ENCODE results near the gene SEZ6L.
"Not testable (repeated sequence)": the region's sequence is repeated elsewhere in the genome, so short reads cannot be mapped to it uniquely, and the experiment has no call there.

Gene SEZ6L

GRCh38 chr22:26372890-26373289, 203.6 kb downstream of the SEZ6L start:
- in situ Hi-C loops (cut with HindIII; ENCODE audit: low sequenced_read_pairs): no loop called here

GRCh38 chr22:26374391-26375026, 205.2 kb downstream of the SEZ6L start:
- in situ Hi-C loops (cut with HindIII; ENCODE audit: low sequenced_read_pairs): no loop called here

GRCh38 chr22:26377170-26377830, 208.0 kb downstream of the SEZ6L start:
- in situ Hi-C loops (cut with HindIII; ENCODE audit: low sequenced_read_pairs): no loop called here

- in situ Hi-C loops (cut with HindIII; ENCODE audit: low sequenced_read_pairs): no loop called here
Observed at GRCh38 chr22:26380072-26380830, 211.0 kb downstream of the SEZ6L start.

GRCh38 chr22:26382782-26383181, 213.5 kb downstream of the SEZ6L start:
- in situ Hi-C loops (cut with HindIII; ENCODE audit: low sequenced_read_pairs): no loop called here

- in situ Hi-C loops (cut with HindIII; ENCODE audit: low sequenced_read_pairs): no loop called here
Observed at GRCh38 chr22:26383968-26384556, 214.8 kb downstream of the SEZ6L start.

GRCh38 chr22:26385164-26385563, 215.9 kb downstream of the SEZ6L start:
- in situ Hi-C loops (cut with HindIII; ENCODE audit: low sequenced_read_pairs): no loop called here

- in situ Hi-C loops (cut with HindIII; ENCODE audit: low sequenced_read_pairs): no loop called here
Observed at GRCh38 chr22:26389125-26389524, 219.9 kb downstream of the SEZ6L start.

- in situ Hi-C loops (cut with HindIII; ENCODE audit: low sequenced_read_pairs): loop anchor here (10.0 kb wide), 1 partner anchor 74 kb away; no protein-coding TSS in a partner anchor
Observed at GRCh38 chr22:26391091-26391490, 221.8 kb downstream of the SEZ6L start.

GRCh38 chr22:26391623-26392022, 222.4 kb downstream of the SEZ6L start:
- in situ Hi-C loops (cut with HindIII; ENCODE audit: low sequenced_read_pairs): loop anchor here (10.0 kb wide), 1 partner anchor 73 kb away; no protein-coding TSS in a partner anchor

- in situ Hi-C loops (cut with HindIII; ENCODE audit: low sequenced_read_pairs): loop anchor here (10.0 kb wide), 1 partner anchor 71 kb away; no protein-coding TSS in a partner anchor
Observed at GRCh38 chr22:26393929-26394328, 224.7 kb downstream of the SEZ6L start.

- in situ Hi-C loops (cut with HindIII; ENCODE audit: low sequenced_read_pairs): loop anchor here (10.0 kb wide), 1 partner anchor 70 kb away; no protein-coding TSS in a partner anchor
Observed at GRCh38 chr22:26394777-26395176, 225.5 kb downstream of the SEZ6L start.

GRCh38 chr22:26395926-26396325, 226.7 kb downstream of the SEZ6L start:
- in situ Hi-C loops (cut with HindIII; ENCODE audit: low sequenced_read_pairs): loop anchor here (10.0 kb wide), 1 partner anchor 69 kb away; no protein-coding TSS in a partner anchor

GRCh38 chr22:26398741-26399153, 229.5 kb downstream of the SEZ6L start:
- in situ Hi-C loops (cut with HindIII; ENCODE audit: low sequenced_read_pairs): loop anchor here (10.0 kb wide), 1 partner anchor 66 kb away; no protein-coding TSS in a partner anchor

- in situ Hi-C loops (cut with HindIII; ENCODE audit: low sequenced_read_pairs): loop anchor here (10.0 kb wide), 1 partner anchor 66 kb away; no protein-coding TSS in a partner anchor
Observed at GRCh38 chr22:26399289-26399688, 230.0 kb downstream of the SEZ6L start.

- in situ Hi-C loops (cut with HindIII; ENCODE audit: low sequenced_read_pairs): no loop called here
Observed at GRCh38 chr22:26401726-26402125, 232.5 kb downstream of the SEZ6L start.

GRCh38 chr22:26404851-26405421, 235.7 kb downstream of the SEZ6L start:
- in situ Hi-C loops (cut with HindIII; ENCODE audit: low sequenced_read_pairs): no loop called here

GRCh38 chr22:26406118-26406517, 236.9 kb downstream of the SEZ6L start:
- in situ Hi-C loops (cut with HindIII; ENCODE audit: low sequenced_read_pairs): no loop called here

- in situ Hi-C loops (cut with HindIII; ENCODE audit: low sequenced_read_pairs): not testable (repeated sequence)
Observed at GRCh38 chr22:26408562-26409220, 239.4 kb downstream of the SEZ6L start.

- in situ Hi-C loops (cut with HindIII; ENCODE audit: low sequenced_read_pairs): no loop called here
Observed at GRCh38 chr22:26409719-26410335, 240.6 kb downstream of the SEZ6L start.
